ENCODE results near the gene TAS2R5.
"Not testable (repeated sequence)": the region's sequence is repeated elsewhere in the genome, so short reads cannot be mapped to it uniquely, and the experiment has no call there.

TAS2R5 gene

GRCh38 chr7:141789917-141790316 lies at the start of gene TAS2R5:
Gene TAS2R5, plus strand, starts transcription at chr7:141790217. Its CDS starts 145 bp downstream, at chr7:141790362.
- no peak for DNase-seq (ENCODE audit: low read depth)

GRCh38 chr7:141742229-141742628 lies 47.8 kb upstream of the TAS2R5 start:
- no peak for DNase-seq (ENCODE audit: low read depth)

- no peak for DNase-seq (ENCODE audit: low read depth)
These were observed 45.9 kb upstream of the TAS2R5 start for GRCh38 chr7:141744131-141744530.

- DNase-seq (ENCODE audit: low read depth), result no peak
These were observed 41.6 kb upstream of the TAS2R5 start for GRCh38 chr7:141748396-141748795.

GRCh38 chr7:141751904-141752303 lies 38.1 kb upstream of the TAS2R5 start:
- DNase-seq (ENCODE audit: low read depth), result not testable (repeated sequence)

- no peak for DNase-seq (ENCODE audit: low read depth)
These were observed 37.4 kb upstream of the TAS2R5 start for GRCh38 chr7:141752634-141753033.

- DNase-seq (ENCODE audit: low read depth), result no peak
These were observed 35.1 kb upstream of the TAS2R5 start for GRCh38 chr7:141754939-141755338.

GRCh38 chr7:141763797-141764196 lies 26.2 kb upstream of the TAS2R5 start, which contains the start of gene TAS2R3:
Gene TAS2R3, plus strand, starts transcription at chr7:141764097. Its CDS starts 62 bp downstream, at chr7:141764159.
- DNase-seq (ENCODE audit: low read depth), result no peak

GRCh38 chr7:141770083-141770583 lies 19.9 kb upstream of the TAS2R5 start:
- DNase-seq (ENCODE audit: low read depth), result not testable (repeated sequence)

- no peak for DNase-seq (ENCODE audit: low read depth)
These were observed 13.6 kb upstream of the TAS2R5 start, which contains the start of gene TAS2R4 for GRCh38 chr7:141776374-141776773. Gene TAS2R4, plus strand, starts transcription at chr7:141776674. Its CDS starts 1,815 bp downstream, at chr7:141778489.

GRCh38 chr7:141785706-141786552 lies 4.1 kb upstream of the TAS2R5 start:
- DNase-seq (ENCODE audit: low read depth), result no peak

GRCh38 chr7:141788296-141788695 lies 1.7 kb upstream of the TAS2R5 start:
- DNase-seq (ENCODE audit: low read depth), result no peak

GRCh38 chr7:141792526-141792925 lies 2.5 kb downstream of the TAS2R5 start:
- DNase-seq (ENCODE audit: low read depth), result no peak

- DNase-seq (ENCODE audit: low read depth), result no peak
These were observed 30.1 kb downstream of the TAS2R5 start for GRCh38 chr7:141820067-141820466.

GRCh38 chr7:141822432-141822831 lies 32.4 kb downstream of the TAS2R5 start:
- not testable (repeated sequence) for DNase-seq (ENCODE audit: low read depth)

GRCh38 chr7:141837683-141838082 lies 47.7 kb downstream of the TAS2R5 start:
- DNase-seq (ENCODE audit: low read depth), result no peak

- no peak for DNase-seq (ENCODE audit: low read depth)
These were observed 48.6 kb downstream of the TAS2R5 start for GRCh38 chr7:141838581-141838980.

- DNase-seq (ENCODE audit: low read depth), result no peak
These were observed 49.2 kb downstream of the TAS2R5 start for GRCh38 chr7:141839256-141839655.

- DNase-seq (ENCODE audit: low read depth), result no peak
These were observed 50.7 kb downstream of the TAS2R5 start for GRCh38 chr7:141840708-141841107.
